ACHN (cell line): Measurements from ENCODE around the gene LNPEP.

ENCODE experiments used
- DNase-seq: peaks from one replicate; pipeline ENCODE4 v3.0.0-alpha.2; 2015
- in situ Hi-C: cut with HindIII; loops from 2 replicates; pipeline ENCODE4 v1.10.0; 2017; ENCODE audit warnings: low sequenced_read_pairs, low pct_ligation_motif_present, low pct_unique_long_range_greater_than_20kb

The LNPEP gene

GRCh38 chr5:96978812-96979449 lies 43.1 kb downstream of the LNPEP start:
- DNase-seq = no peak
- in situ Hi-C loops = no loop called here

DNA sequence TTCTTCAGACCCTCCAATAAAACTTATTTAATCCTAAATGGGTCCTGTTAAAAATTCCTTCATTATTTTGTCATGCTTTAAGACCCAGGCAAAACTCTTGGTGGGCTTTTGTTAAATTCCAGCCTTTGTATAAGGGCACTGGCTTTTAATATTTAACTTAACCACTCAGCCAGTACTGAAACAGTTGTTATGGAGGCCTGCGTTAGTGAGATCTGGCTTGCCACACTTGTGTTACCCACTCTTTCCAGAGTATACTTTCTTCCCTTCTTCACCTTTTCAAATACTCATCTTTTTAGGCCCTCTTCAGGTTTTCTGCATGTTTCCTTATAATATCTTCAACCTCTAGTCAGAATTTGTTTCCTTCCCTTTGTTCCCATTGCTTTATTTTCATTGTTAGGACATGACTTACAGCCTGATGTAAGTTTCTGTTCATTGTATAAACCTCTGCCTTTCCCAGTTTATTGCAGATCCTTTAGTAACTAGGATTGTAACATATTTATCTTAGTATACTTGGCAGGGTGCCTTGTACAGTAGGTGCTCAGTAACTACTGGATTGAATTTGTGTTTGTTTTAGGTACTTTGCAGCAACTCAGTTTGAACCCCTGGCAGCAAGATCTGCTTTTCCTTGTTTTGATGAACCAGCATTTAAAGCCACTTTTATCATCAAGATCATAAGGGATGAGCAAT lies 48.8 kb downstream of the LNPEP start:
- in situ Hi-C loops = no loop called here
- no peak for DNase-seq

GRCh38 chr5:96986450-96986849 lies 50.6 kb downstream of the LNPEP start:
- DNase-seq = no peak
- in situ Hi-C loops = no loop called here

- no peak for DNase-seq
- in situ Hi-C loops = no loop called here
Measured at GRCh38 chr5:96990102-96990501, 54.2 kb downstream of the LNPEP start.

DNA sequence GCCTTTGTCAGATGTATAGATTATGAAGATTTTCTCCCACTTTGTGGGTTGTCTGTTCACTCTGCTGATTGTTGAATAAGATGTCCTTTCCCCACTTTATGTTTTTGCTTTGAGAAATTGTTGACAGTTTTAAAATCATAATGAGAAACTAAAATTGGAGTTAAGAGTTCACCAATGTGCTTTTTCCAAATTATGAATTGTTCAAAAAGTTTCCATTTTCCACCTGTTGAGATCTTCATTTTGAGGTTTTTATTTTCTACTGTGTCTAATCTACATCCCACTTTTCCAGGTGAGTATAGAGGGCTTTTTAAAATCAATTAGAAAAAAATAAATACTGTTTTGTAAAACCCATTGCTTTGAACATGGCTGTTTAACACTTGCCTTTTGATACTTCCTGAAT lies 55.8 kb downstream of the LNPEP start:
- in situ Hi-C loops = no loop called here
- DNase-seq = no peak

DNA sequence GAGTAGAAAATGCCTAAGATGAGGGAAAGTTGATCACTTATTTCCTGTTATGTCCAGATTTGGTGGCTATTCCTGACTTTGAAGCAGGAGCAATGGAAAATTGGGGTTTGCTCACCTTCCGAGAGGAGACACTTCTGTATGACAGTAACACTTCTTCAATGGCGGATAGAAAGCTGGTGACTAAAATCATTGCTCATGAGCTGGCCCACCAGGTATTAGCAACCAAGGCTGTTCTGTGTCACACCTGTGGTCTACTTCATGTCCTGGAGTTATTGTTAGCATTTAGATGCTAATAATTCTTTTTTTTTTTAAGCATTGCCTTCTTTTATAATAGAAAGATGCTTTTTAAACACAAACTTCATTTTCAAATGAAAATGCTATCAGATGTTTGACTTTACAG lies 57.9 kb downstream of the LNPEP start:
- in situ Hi-C loops = no loop called here
- DNase-seq = no peak

DNA sequence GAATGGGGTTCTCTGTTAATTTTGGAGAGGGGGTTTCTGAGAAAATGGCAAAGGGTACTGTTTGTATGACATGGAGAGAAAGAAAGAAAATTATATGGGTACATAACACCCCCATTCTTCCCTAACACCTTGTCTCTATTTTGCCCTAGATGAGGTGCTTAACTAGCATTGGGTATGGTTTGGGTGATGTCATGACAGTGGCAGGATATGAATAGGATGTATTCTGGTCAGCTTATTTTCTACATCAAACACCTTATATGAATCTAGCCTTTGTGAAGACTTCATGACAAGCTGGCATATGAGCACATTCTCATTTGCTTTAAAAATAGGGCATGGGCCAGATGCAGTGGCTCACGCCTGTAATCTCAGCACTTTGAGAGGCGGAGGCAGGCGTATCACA lies 58.6 kb downstream of the LNPEP start:
- in situ Hi-C loops = no loop called here
- DNase-seq = no peak

- DNase-seq = no peak
- in situ Hi-C loops = no loop called here
Measured at GRCh38 chr5:96995419-96995818, 59.5 kb downstream of the LNPEP start.

DNA sequence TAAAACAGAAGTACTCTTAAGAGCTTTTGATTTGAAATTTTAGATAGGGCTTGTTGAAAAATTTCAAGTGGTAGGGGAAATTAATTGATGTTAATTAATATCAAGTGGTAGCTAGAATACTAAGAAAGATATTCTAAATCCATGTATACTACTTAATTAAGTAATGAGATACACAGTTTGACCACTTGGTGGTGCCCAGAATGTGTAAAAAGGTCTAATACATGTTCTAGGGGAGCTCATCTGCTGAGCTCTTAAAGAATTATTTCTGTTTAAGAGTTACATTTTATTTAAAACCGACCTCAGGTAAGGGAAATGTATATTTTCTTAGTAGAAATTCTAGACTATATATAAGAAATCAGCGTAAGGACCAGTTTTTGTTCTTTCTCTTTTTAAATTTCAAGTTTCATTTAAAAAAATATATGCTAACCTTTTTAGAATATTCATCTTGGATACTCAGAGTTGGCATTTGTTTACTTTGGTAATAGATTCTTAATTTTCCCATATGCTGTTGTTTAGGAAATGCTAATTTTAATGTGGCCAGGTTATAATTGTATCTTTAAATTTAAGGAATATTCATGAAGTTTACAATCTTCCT lies 61.5 kb downstream of the LNPEP start:
- DNase-seq = peak; percentile 57
- in situ Hi-C loops = no loop called here

GRCh38 chr5:96999856-97000255 lies 64.0 kb downstream of the LNPEP start:
- in situ Hi-C loops = no loop called here
- no peak for DNase-seq

DNA sequence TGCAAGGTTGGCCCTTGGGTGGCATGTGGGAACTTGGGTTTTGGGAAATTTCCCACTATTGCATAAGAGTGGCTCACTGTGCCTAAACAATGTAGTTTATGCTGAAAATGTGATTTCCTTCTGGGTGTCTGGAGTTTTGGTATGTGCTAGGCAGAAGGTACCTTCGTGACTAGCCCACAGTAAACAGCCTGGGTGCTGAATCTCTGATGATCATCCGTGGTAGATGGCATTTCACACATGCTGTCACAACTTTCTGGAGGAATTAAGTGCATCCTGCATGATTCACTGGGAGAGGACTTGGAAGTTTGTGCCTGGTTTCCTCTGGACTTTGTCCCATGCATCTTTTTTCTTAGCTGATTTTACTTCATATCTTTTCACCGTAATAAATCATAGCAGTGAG lies 64.5 kb downstream of the LNPEP start:
- no peak for DNase-seq
- in situ Hi-C loops = no loop called here

GRCh38 chr5:97002983-97003382 lies 67.1 kb downstream of the LNPEP start:
- in situ Hi-C loops = no loop called here
- DNase-seq = no peak

- no peak for DNase-seq
- in situ Hi-C loops = no loop called here
Measured at GRCh38 chr5:97004423-97005060, 68.7 kb downstream of the LNPEP start.

GRCh38 chr5:97006454-97007060 lies 70.7 kb downstream of the LNPEP start:
- DNase-seq = no peak
- in situ Hi-C loops = no loop called here

- in situ Hi-C loops = no loop called here
- DNase-seq = no peak
Measured at GRCh38 chr5:97009212-97009898, 73.5 kb downstream of the LNPEP start.

- in situ Hi-C loops = no loop called here
- DNase-seq = no peak
Measured at GRCh38 chr5:97009921-97010320, 74.0 kb downstream of the LNPEP start.

GRCh38 chr5:97010606-97011005 lies 74.7 kb downstream of the LNPEP start:
- no peak for DNase-seq

DNA sequence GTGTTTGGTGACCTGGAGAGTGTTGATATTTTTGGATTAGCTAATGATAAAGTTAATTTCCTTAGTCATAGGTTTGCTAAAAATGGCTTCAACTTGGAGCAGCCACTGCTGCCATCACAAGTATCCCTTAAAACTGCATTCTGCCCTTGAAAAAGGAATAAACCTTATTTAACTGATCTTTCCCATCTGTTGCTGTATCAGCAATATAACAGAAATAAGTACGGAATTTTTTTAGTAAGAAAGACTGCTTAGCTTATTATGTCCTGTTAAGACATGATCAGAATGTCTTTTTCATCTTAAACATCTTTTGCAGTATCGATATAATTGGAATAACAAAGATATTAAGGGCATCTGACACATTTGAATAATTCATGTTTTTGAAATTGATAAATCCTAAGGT lies 75.7 kb downstream of the LNPEP start:
- in situ Hi-C loops = no loop called here
- DNase-seq = no peak

More at GRCh38 chr5:97010606-97011005, 74.7 kb downstream of the LNPEP start:
- in situ Hi-C loops = no loop called here
